Measurements from ENCODE around the gene LRFN2.

GRCh38 chr6:40390144-40390800, 196.9 kb downstream of the LRFN2 start:
- TF ChIP-seq CTCF (IDR thresholded peaks at IDR 0.05; ENCODE audit: poor library complexity, severe bottlenecking), result no peak
- TF ChIP-seq REST (IDR thresholded peaks at IDR 0.05; ENCODE audit: borderline replicate concordance), result no peak
- TF ChIP-seq POLR2AphosphoS5 (IDR thresholded peaks at IDR 0.05), result no peak

Data from neural cell (in vitro differentiated cells).